Liver (tissue), 9 donors: Measurements from ENCODE around the gene GRID1. TPM values are rescaled to one million over a fixed set of nuclear protein-coding genes. Genes with fewer than 3 reads are reported as not detected.

ENCODE experiments used
- DNase-seq: peaks from one replicate; pipeline ENCODE4 v3.0.0-alpha.2; 2017; ENCODE audit warnings: low spot score
- H3K27ac ChIP-seq, 2 donors: one replicate each; pipeline ENCODE4 v1.7.0; 2013; ENCODE audit warnings: inconsistent platforms in 2 of 2, low read length in 2 of 2, control low read depth in 1 of 2, low read depth in 1 of 2, mild to moderate bottlenecking in 1 of 2
- H3K27me3 ChIP-seq, 4 donors: one replicate each; pipeline versions ENCODE4 v1.6.1 to v1.7.0; 2013; ENCODE audit warnings: low read length in 3 of 4, inconsistent platforms in 1 of 4, mild to moderate bottlenecking in 1 of 4, moderate library complexity in 1 of 4; ENCODE audit not compliant: control insufficient read depth in 4 of 4, insufficient read depth in 4 of 4
- H3K36me3 ChIP-seq, 4 donors: one replicate each; pipeline versions ENCODE4 v1.6.1 to v1.7.0; 2013; ENCODE audit warnings: low read length in 3 of 4, mild to moderate bottlenecking in 3 of 4, low read depth in 1 of 4, moderate library complexity in 1 of 4; ENCODE audit not compliant: control insufficient read depth in 4 of 4, insufficient read depth in 3 of 4
- H3K4me1 ChIP-seq, 4 donors: one replicate each; pipeline versions ENCODE4 v1.6.1 to v1.7.0; 2013; ENCODE audit warnings: low read length in 3 of 4, mild to moderate bottlenecking in 3 of 4, moderate library complexity in 1 of 4; ENCODE audit not compliant: control insufficient read depth in 4 of 4, insufficient read depth in 4 of 4
- H3K4me3 ChIP-seq, 3 donors: one replicate each; pipeline versions ENCODE4 v1.6.1 to v1.7.0; 2013; ENCODE audit warnings: low read length in 3 of 3, control low read depth in 1 of 3, low read depth in 1 of 3, mild to moderate bottlenecking in 1 of 3
- H3K9ac ChIP-seq, 2 donors: one replicate each; pipeline ENCODE4 v1.7.0; 2013; ENCODE audit warnings: low read length in 2 of 2, mild to moderate bottlenecking in 2 of 2, moderate library complexity in 2 of 2, control low read depth in 1 of 2, low read depth in 1 of 2
- H3K9me3 ChIP-seq, 4 donors: one replicate each; pipeline versions ENCODE4 v1.6.1 to v1.7.0; 2013; ENCODE audit warnings: low read length in 3 of 4; ENCODE audit not compliant: control insufficient read depth in 4 of 4
- ATF3 ChIP-seq: IDR thresholded peaks from 2 replicates; pipeline ENCODE4 v1.6.1; 2016; ENCODE audit warnings: antibody characterized with exemption
- CTCF ChIP-seq: fragments of 150-350 bp; IDR thresholded peaks from 2 replicates; pipeline ENCODE4 v1.5.1; 2017; ENCODE audit warnings: improper control_type of control experiment, low read depth, low read length; ENCODE audit not compliant: missing input control
- EGR1 ChIP-seq, 2 donors: IDR thresholded peaks; 2 replicates each; pipeline ENCODE4 v1.6.1; 2016 to 2018; ENCODE audit warnings: antibody characterized with exemption in 2 of 2, low read depth in 2 of 2
- FOXA1 ChIP-seq: IDR thresholded peaks from 2 replicates; pipeline ENCODE4 v1.6.1; 2016; ENCODE audit warnings: antibody characterized with exemption
- FOXA2 ChIP-seq: IDR thresholded peaks from 2 replicates; pipeline ENCODE4 v1.6.1; 2016; ENCODE audit warnings: antibody characterized with exemption
- GABPA ChIP-seq, 2 donors: IDR thresholded peaks in 1 of 2; conservative IDR thresholded peaks in 1 of 2; 2 replicates each; pipeline ENCODE4 v1.6.1; 2016; ENCODE audit warnings: antibody characterized with exemption in 2 of 2, mild to moderate bottlenecking in 1 of 2, moderate library complexity in 1 of 2
- HNF4A ChIP-seq, 2 donors: conservative IDR thresholded peaks; 2 replicates each; pipeline ENCODE4 v1.6.1; 2016; ENCODE audit warnings: antibody characterized with exemption in 2 of 2, mild to moderate bottlenecking in 2 of 2
- HNF4G ChIP-seq: IDR thresholded peaks from 2 replicates; pipeline ENCODE4 v1.6.1; 2016; ENCODE audit warnings: antibody characterized with exemption
- JUND ChIP-seq, 2 donors: IDR thresholded peaks; 2 replicates each; pipeline ENCODE4 v1.6.1; 2016; ENCODE audit warnings: antibody characterized with exemption in 2 of 2
- MAX ChIP-seq: IDR thresholded peaks from 2 replicates; pipeline ENCODE4 v1.6.1; 2016; ENCODE audit warnings: antibody characterized with exemption
- NR2F2 ChIP-seq: IDR thresholded peaks from 2 replicates; pipeline ENCODE4 v1.6.1; 2016; ENCODE audit warnings: antibody characterized with exemption
- RAD21 ChIP-seq, 2 donors: IDR thresholded peaks; 2 replicates each; pipeline ENCODE4 v1.6.1; 2016; ENCODE audit warnings: antibody characterized with exemption in 2 of 2, mild to moderate bottlenecking in 2 of 2
- REST ChIP-seq: IDR thresholded peaks from 2 replicates; pipeline ENCODE4 v1.6.1; 2016; ENCODE audit warnings: antibody characterized with exemption, mild to moderate bottlenecking
- SP1 ChIP-seq: IDR thresholded peaks from 2 replicates; pipeline ENCODE4 v1.6.1; 2018; ENCODE audit warnings: antibody characterized with exemption, mild to moderate bottlenecking
- TAF1 ChIP-seq: conservative IDR thresholded peaks from 2 replicates; pipeline ENCODE4 v1.6.1; 2016; ENCODE audit warnings: antibody characterized with exemption, mild to moderate bottlenecking
- YY1 ChIP-seq: IDR thresholded peaks from 2 replicates; pipeline ENCODE4 v1.6.1; 2016; ENCODE audit warnings: antibody characterized with exemption, mild to moderate bottlenecking
- ZBTB33 ChIP-seq: IDR thresholded peaks from 2 replicates; pipeline ENCODE4 v1.6.1; 2016; ENCODE audit warnings: antibody characterized with exemption
- WGBS: extraction: QIAGEN DNeasy Blood & Tissue Kit; methylation state at CpG from one replicate; pipeline ENCODE4 v1.1.7; 2013; 5-methylcytosine and 5-hydroxymethylcytosine counted together
- polyA plus RNA-seq, 2 donors: library from polyadenylated mRNA; stranded (reverse) in 1 of 2; unstranded in 1 of 2; fragments of 200-250 nt in 1 of 2; fragments of >200 nt in 1 of 2; fragmentation: Nextera tagmentation in 1 of 2; extraction: Ambion mirVana in 1 of 2; gene quantifications; one replicate each; pipeline versions ENCODE4 v1.2.1 to v1.2.3, GENCODE V29; 2013 to 2015
- total RNA-seq, 2 donors: library from RNA; depleted of rRNA; stranded (reverse); fragments of >200 nt; gene quantifications; one replicate each; pipeline ENCODE4 v1.2.3, GENCODE V29; 2014
- donor health status: healthy.
- donor health status: healthy.
- donor health status: healthy.
- donor health status: healthy.
- donor health status: healthy.

GRID1 gene
- total and polyA plus RNA-seq, 4 donors: 0.09 to 0.17 (median 0.14) TPM; not detected in 1

- 90% methylated on average over 4 of the region's 4 CpGs for WGBS
- Histone ChIP-seq H3K27ac (no peak overlapping the region), H3K9ac (no peak overlapping the region), H3K27me3 (no peaks in the 10 kb centered on the region), H3K4me3 (no peak overlapping the region), H3K4me1 (no peaks in the 10 kb centered on the region), H3K9me3 (no peaks in the 10 kb centered on the region), H3K36me3 (no peaks in the 10 kb centered on the region)
- TF ChIP-seq HNF4G (no peak), FOXA1 (no peak), YY1 (no peak), JUND (IDR thresholded peaks at IDR 0.05) (no peak), REST (no peak)
- DNase-seq: no peak
These were observed 261.0 kb downstream of the GRID1 start for GRCh38 chr10:86105640-86106039.

GRCh38 chr10:86105181-86105580 is 261.4 kb downstream of the GRID1 start:
- Histone ChIP-seq H3K27ac (no peak overlapping the region), H3K9ac (no peak overlapping the region), H3K9me3 (no peaks in the 10 kb centered on the region), H3K27me3 (no peaks in the 10 kb centered on the region), H3K4me1 (no peaks in the 10 kb centered on the region), H3K4me3 (no peak overlapping the region), H3K36me3 (no peaks in the 10 kb centered on the region)
- 91% methylated on average over 4 of the region's 4 CpGs for WGBS
- TF ChIP-seq TAF1: no peak
- no peak for TF ChIP-seq FOXA1
- TF ChIP-seq EGR1 (IDR thresholded peaks at IDR 0.05; ENCODE audit: low read depth in 2 of 2): no peak
- no peak for TF ChIP-seq FOXA2
- no peak for TF ChIP-seq RAD21 (IDR thresholded peaks at IDR 0.05)
- no peak for TF ChIP-seq HNF4G
- no peak for TF ChIP-seq YY1
- TF ChIP-seq JUND (IDR thresholded peaks at IDR 0.05): no peak
- no peak for TF ChIP-seq HNF4A (conservative IDR thresholded peaks at IDR 0.05)
- TF ChIP-seq NR2F2: no peak
- no peak for DNase-seq

- DNase-seq: no peak
- WGBS: 92% methylated on average over 7 of the region's 7 CpGs
- no peak for TF ChIP-seq ATF3
- TF ChIP-seq FOXA1: no peak
- no peak for TF ChIP-seq HNF4A (conservative IDR thresholded peaks at IDR 0.05)
- no peak for TF ChIP-seq GABPA (IDR thresholded peaks at IDR 0.05 in 1 of 2, conservative IDR thresholded peaks at IDR 0.05 in 1 of 2)
- no peak for TF ChIP-seq FOXA2
- no peak for TF ChIP-seq JUND (IDR thresholded peaks at IDR 0.05)
- no peak for TF ChIP-seq YY1
- TF ChIP-seq HNF4G: no peak
- no peak for TF ChIP-seq EGR1 (IDR thresholded peaks at IDR 0.05; ENCODE audit: low read depth in 2 of 2)
- no peak for TF ChIP-seq ZBTB33
- TF ChIP-seq CTCF: no peak
- no peak for TF ChIP-seq NR2F2
- no peak for TF ChIP-seq MAX
- no peak for TF ChIP-seq RAD21 (IDR thresholded peaks at IDR 0.05)
- no peak for TF ChIP-seq TAF1
- no peak for TF ChIP-seq SP1
These were observed 261.9 kb downstream of the GRID1 start for GRCh38 chr10:86104611-86105145.

More at GRCh38 chr10:86104611-86105145, 261.9 kb downstream of the GRID1 start:
- Histone ChIP-seq H3K36me3 (no peaks in the 10 kb centered on the region), H3K9me3 (no peaks in the 10 kb centered on the region), H3K4me3 (no peak overlapping the region), H3K9ac (no peak overlapping the region), H3K27ac (no peak overlapping the region), H3K4me1 (no peaks in the 10 kb centered on the region), H3K27me3 (no peaks in the 10 kb centered on the region)
